Esophagus muscularis mucosa (tissue), 4 donors: ENCODE measurements around the gene KCNJ12. TPM values are rescaled to one million over a fixed set of nuclear protein-coding genes. Genes with fewer than 3 reads are reported as not detected.
"Not testable (repeated sequence)": the region's sequence is repeated elsewhere in the genome, so short reads cannot be mapped to it uniquely, and the experiment has no call there.

ENCODE experiments used
- DNase-seq: peaks from one replicate; pipeline ENCODE4 v3.0.0-alpha.2; 2017; ENCODE audit errors: extremely low spot score
- H3K27ac ChIP-seq, 4 donors: fragments of 200-600 bp; sonication (generic); replicated peaks in 1 of 4; 1 replicate in 3 of 4; 2 replicates in 1 of 4; pipeline ENCODE4 v1.5.1; 2016 to 2019; ENCODE audit warnings: mild to moderate bottlenecking in 1 of 4
- H3K27me3 ChIP-seq, 4 donors: fragments of 200-600 bp; sonication (generic); one replicate each; pipeline versions ENCODE4 v1.5.1 to v1.6.0; 2016 to 2019
- H3K36me3 ChIP-seq, 4 donors: fragments of 200-600 bp; sonication (generic); one replicate each; pipeline ENCODE4 v1.5.1; 2016 to 2019
- H3K4me1 ChIP-seq, 4 donors: fragments of 200-600 bp; sonication (generic); one replicate each; pipeline ENCODE4 v1.5.1; 2016 to 2019
- H3K4me3 ChIP-seq, 4 donors: fragments of 200-600 bp; sonication (generic); 1 replicate in 2 of 4; 2 replicates in 2 of 4; pipeline ENCODE4 v1.5.1; 2016 to 2019; ENCODE audit warnings: mild to moderate bottlenecking in 4 of 4, moderate library complexity in 1 of 4
- H3K9me3 ChIP-seq, 4 donors: fragments of 200-600 bp; sonication (generic); 1 replicate in 3 of 4; 2 replicates in 1 of 4; pipeline ENCODE4 v1.5.1; 2016 to 2019
- CTCF ChIP-seq, 3 experiments: fragments of 200-600 bp in 2 of 3; fragments of 450-650 bp in 1 of 3; sonication (generic) in 2 of 3; IDR thresholded peaks; one replicate each; pipeline ENCODE4 v1.5.1; 2017 to 2019; ENCODE audit warnings: antibody characterized with exemption in 3 of 3, mild to moderate bottlenecking in 2 of 3, moderate library complexity in 1 of 3
- EP300 ChIP-seq: sonication (generic); formaldehyde crosslinking; IDR thresholded peaks from one replicate; pipeline ENCODE4 v1.6.1; 2017; ENCODE audit warnings: antibody characterized with exemption
- POLR2A ChIP-seq: fragments of 450-650 bp; IDR thresholded peaks from one replicate; pipeline ENCODE4 v1.6.1; 2017; ENCODE audit warnings: antibody characterized with exemption, moderate library complexity, mild to moderate bottlenecking, low read depth
- POLR2AphosphoS5 ChIP-seq, 2 donors: sonication (generic); formaldehyde crosslinking; IDR thresholded peaks; one replicate each; pipeline ENCODE4 v1.6.1; 2017; ENCODE audit warnings: antibody characterized with exemption in 2 of 2
- WGBS: methylation state at CpG from one replicate; pipeline ENCODE4 v1.1.5; 2018; 5-methylcytosine and 5-hydroxymethylcytosine counted together
- intact Hi-C: fragments of 100-400 bp; cut with DNase I; formaldehyde crosslinking; loops from one replicate; pipeline ENCODE4 v1.15.1; 2023
- total RNA-seq, 4 donors: library from RNA; depleted of rRNA; stranded (reverse); fragments of >200 nt; gene quantifications; one replicate each; pipeline versions ENCODE4 v1.1.0 to v1.2.1, GENCODE V29; 2016

Gene KCNJ12
- total RNA-seq, 4 donors from 2014 or later, result 0.83 to 2.1 (median 1.5) TPM

DNA sequence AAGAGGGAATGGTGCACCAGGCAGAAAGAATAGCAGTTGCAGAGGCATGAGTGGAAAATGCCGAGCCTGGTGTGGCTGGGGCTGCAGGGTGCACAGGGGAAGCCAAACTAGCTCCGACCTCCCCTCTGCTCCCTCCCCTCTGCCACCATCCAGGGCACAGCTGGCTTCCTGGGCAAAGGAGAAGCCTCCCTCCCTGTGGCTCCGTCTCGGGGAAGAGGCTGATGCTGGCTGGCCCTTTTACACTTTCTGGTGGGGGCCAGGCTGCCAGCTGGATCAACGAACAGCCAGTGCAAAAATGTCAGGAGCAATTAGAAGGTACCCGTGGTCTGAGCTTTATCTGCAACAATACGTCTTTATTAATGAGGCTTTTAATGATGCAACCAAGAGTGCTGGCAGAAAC, 37.1 kb upstream of the KCNJ12 start:
- 49% methylated on average over 7 of the region's 7 CpGs for WGBS

DNA sequence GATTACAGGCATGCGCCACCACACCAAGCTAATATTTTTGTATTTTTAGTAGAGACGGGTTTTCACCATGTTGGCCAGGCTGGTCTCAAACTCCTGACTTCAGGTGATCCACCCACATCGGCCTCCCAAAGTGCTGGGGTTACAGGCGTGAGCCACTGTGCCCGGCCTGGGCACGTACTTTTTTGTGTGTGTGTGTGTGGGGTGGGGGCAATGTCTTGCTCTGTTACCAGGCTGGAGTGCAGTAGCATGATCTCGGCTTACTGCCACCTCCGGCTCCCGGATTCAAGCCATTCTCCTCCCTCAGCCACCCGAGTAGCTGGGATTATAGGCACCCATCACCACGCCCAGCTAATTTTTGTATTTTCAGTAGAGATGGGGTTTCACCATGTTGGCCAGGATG, 36.6 kb upstream of the KCNJ12 start:
- WGBS, result 94% methylated on average over 10 of the region's 11 CpGs
- intact Hi-C loops, result loop anchor here (10.0 kb wide), 1 partner anchor 115 kb away; no protein-coding TSS in a partner anchor
- not testable (repeated sequence) for DNase-seq, H3K9me3 ChIP-seq, H3K36me3 ChIP-seq, H3K27me3 ChIP-seq, H3K4me1 ChIP-seq, H3K4me3 ChIP-seq, H3K27ac ChIP-seq

More for the DNA sequence above, 37.1 kb upstream of the KCNJ12 start:
- no peak for DNase-seq
- Histone ChIP-seq H3K4me3 (no peak overlapping the region), H3K27me3 (no peaks in the 10 kb centered on the region), H3K4me1 (peaks cover 0 to 3% (median 0%) of the 10 kb centered on the region in 4 donors), H3K27ac (no peak overlapping the region), H3K36me3 (no peaks in the 10 kb centered on the region), H3K9me3 (no peaks in the 10 kb centered on the region)
- intact Hi-C loops, result loop anchor here (10.0 kb wide), 1 partner anchor 116 kb away; no protein-coding TSS in a partner anchor
- TF ChIP-seq EP300 (no peak), POLR2AphosphoS5 (IDR thresholded peaks at IDR 0.05) (no peak), CTCF (IDR thresholded peaks at IDR 0.05) (no peak), POLR2A (no peak)

DNA sequence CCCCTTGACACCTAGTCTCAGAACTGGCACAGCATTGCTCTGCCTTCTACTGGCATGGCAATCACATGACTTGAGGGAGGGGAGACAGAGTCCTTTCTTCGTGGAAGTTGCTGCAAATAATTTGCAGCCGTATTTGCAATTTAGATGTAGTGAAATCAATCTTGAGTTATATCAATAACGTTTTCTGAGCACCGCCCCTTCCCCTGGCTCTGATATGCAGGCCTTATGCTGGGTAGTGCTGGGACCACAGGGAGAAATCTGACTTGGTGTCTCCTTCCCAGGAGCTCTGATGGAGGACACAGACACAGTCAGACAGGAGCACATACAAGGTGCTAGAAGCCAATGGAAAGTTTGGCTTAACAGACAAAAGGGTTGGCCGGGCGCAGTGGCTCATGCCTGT, 35.8 kb upstream of the KCNJ12 start:
- WGBS, result 85% methylated on average over 6 of the region's 6 CpGs
- H3K27me3 ChIP-seq, H3K4me3 ChIP-seq, H3K36me3 ChIP-seq, H3K27ac ChIP-seq, H3K9me3 ChIP-seq, intact Hi-C loops, H3K4me1 ChIP-seq, DNase-seq: not testable (repeated sequence)

DNA sequence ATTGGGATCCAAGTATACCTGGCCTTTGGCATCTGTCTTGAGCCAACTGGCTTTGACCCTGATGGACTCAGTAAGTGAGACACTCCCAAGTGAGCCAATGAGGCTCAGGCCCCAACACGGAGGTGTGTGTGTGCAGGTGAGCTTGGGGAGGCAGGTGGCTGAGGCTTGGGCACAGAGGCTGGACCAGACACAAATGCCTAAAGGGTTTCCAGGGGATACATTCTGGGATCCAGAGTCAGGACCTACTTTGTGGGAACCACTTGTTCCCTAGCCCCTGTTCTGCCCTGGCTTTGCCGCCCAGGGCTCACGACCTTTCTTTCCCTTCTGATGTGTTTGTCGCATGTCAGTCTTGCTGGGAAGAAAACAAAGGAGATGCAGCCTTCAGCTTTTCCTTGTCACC, 34.9 kb upstream of the KCNJ12 start:
- H3K27ac ChIP-seq, H3K4me1 ChIP-seq, H3K36me3 ChIP-seq, H3K4me3 ChIP-seq, intact Hi-C loops, H3K27me3 ChIP-seq, DNase-seq, H3K9me3 ChIP-seq: not testable (repeated sequence)
- WGBS, result 67% methylated on average over 1 of the region's 4 CpGs

GRCh38 chr17:21341925-21342540, 34.1 kb upstream of the KCNJ12 start:
- 74% methylated on average over 6 of the region's 8 CpGs for WGBS
- H3K36me3 ChIP-seq, H3K4me1 ChIP-seq, H3K27me3 ChIP-seq, H3K9me3 ChIP-seq, H3K4me3 ChIP-seq, intact Hi-C loops, H3K27ac ChIP-seq, DNase-seq: not testable (repeated sequence)

DNA sequence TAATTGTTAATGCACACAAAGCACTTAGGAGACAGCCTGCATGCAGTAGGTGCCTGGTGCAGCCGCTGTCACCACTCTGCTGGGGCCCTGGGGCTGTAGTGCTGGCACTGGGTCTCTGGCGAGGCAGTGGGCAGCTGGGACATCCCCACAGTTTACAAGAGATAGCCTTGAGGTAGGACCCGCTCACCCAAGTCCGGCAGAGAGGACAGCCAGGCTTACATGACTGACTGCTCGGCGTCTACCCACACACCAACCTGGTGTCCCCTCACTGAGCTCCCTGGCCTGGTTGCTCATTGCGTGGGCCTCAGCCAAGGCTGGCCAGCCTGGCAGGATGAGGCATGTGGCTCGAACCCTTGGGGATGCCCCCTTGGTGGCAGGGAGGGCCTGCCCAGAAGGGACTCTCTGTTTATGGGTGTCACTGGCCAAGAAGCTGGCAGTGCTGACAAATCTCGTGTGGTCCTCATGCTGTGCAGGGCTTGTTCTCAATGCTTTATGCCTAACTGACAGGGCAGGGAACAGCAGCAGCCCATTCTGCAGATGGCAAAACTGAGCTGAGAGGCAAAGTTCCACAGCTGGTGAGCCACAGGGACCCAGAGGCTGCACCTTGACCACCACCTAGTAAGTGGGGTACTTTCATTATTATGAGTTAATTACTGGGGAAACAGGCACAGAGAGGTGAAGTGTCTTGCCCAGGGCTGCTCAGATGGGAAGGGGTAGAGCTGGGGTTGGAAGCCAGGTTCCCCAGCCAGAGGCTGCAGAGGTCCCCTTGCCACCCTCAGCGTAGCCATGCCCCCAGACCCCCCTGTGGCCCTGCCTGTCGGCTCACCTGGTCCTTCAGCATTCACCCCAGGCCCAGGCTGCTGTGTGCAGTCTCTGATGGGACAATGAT, 32.9 kb upstream of the KCNJ12 start:
- H3K9me3 ChIP-seq, H3K27me3 ChIP-seq, intact Hi-C loops, H3K4me3 ChIP-seq, DNase-seq, H3K27ac ChIP-seq, H3K36me3 ChIP-seq: not testable (repeated sequence)
- 81% methylated on average over 5 of the region's 11 CpGs for WGBS
- H3K4me1 ChIP-seq, result peaks cover 0 to 11% (median 0%) of the 10 kb centered on the region in 4 donors

DNA sequence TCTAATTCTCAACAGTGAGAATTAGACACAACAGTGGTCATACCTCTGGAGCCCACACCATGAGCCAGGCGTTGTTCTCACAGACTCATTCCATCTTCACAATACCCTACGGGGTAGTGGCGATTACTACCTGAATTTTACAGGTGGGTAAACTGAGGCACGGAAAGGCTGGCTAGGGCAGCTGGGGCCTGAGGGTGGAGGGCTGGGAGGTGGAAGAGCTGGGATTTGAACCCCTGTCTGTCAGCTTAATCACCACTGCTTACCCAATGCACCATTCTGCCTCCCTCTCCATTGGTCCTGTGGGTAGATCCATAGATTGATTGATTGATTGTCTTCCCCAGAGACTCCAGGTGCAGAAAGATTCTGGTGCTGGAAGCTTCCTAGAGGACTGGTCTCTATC, 31.4 kb upstream of the KCNJ12 start:
- H3K4me1 ChIP-seq, result peaks cover 0 to 11% (median 0%) of the 10 kb centered on the region in 4 donors
- H3K4me3 ChIP-seq, H3K36me3 ChIP-seq, intact Hi-C loops, DNase-seq, H3K27ac ChIP-seq, H3K27me3 ChIP-seq, H3K9me3 ChIP-seq: not testable (repeated sequence)
- 76% methylated on average over 4 of the region's 4 CpGs for WGBS

GRCh38 chr17:21345236-21345635, 30.9 kb upstream of the KCNJ12 start:
- WGBS, result 58% methylated on average over 7 of the region's 10 CpGs
- Histone ChIP-seq H3K36me3 (no peaks in the 10 kb centered on the region), H3K4me1 (peaks cover 0 to 11% (median 0%) of the 10 kb centered on the region in 4 donors), H3K9me3 (no peaks in the 10 kb centered on the region), H3K27me3 (no peaks in the 10 kb centered on the region), H3K4me3 (no peak overlapping the region), H3K27ac (no peak overlapping the region)
- TF ChIP-seq POLR2AphosphoS5 (IDR thresholded peaks at IDR 0.05) (no peak), POLR2A (no peak), CTCF (IDR thresholded peaks at IDR 0.05) (no peak), EP300 (no peak)
- intact Hi-C loops, result no loop called here
- DNase-seq, result no peak

DNA sequence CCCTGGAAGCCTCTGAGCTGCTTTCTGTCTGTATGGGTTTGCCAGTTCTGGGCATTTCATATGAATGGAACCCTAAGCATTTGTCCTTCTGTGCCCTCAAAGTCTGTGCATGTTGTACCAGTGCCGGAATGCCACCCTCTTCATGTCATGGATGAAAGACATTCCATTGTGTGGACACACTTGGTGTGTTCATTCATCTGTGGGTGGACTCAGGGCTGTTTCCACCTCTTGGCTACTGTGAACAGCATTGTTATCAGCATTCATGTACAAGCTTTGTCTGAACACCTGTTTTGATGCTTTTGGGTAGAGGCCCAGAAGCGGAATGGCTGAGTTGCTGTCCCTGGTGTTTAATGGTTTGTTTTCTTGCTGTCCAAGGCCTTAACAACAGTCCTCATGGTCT, 30.1 kb upstream of the KCNJ12 start:
- DNase-seq, H3K27me3 ChIP-seq, H3K36me3 ChIP-seq, H3K4me3 ChIP-seq, H3K9me3 ChIP-seq, intact Hi-C loops, H3K27ac ChIP-seq: not testable (repeated sequence)
- no CpG with 5 or more reads among the region's 2 CpGs for WGBS
- H3K4me1 ChIP-seq, result peaks cover 0 to 11% (median 0%) of the 10 kb centered on the region in 4 donors

DNA sequence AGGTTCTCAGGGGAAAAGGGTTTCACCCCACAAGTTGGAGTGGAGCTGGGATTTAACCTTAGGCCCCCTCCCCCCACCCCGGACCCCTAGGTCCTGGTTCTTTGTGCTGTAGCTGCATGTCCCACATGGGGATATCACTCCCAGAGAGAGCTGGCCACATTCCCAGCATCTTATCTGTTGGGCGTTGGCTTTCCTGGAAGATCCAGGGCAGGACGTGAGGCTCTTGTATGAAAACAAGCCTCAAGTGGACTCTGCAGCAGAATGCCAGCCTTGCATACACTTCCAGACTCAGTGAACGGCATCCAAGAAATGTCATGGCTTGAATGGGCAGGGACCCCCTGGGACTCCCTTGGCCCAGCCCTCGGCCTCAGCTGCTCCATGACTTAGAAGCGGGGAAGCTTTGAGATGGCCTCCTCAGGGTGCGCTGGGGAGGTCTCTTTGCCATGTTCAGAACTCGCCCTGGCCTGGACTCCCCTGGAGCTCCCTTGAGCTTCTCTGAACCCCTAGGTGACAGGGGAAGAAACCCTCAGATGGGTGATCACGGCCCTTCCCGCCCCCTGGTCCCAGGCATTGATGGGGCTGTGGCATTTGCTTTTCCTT, 29.4 kb upstream of the KCNJ12 start:
- H3K4me3 ChIP-seq, H3K27me3 ChIP-seq, H3K36me3 ChIP-seq, H3K9me3 ChIP-seq, H3K27ac ChIP-seq, DNase-seq, intact Hi-C loops: not testable (repeated sequence)
- WGBS, result 65% methylated on average over 5 of the region's 10 CpGs
- H3K4me1 ChIP-seq, result peaks cover 0 to 11% (median 0%) of the 10 kb centered on the region in 4 donors
